HG03103 (cell line): Measurements from ENCODE around the gene FOXP1.
A peak's percentile ranks its signal among the peaks of the same experiment; 100 is the strongest.

ENCODE experiments used
- ATAC-seq: cut with Tn5 transposase; IDR thresholded peaks from one replicate; pipeline ENCODE4 v1.9.1; 2021; ENCODE audit warnings: low read depth; ENCODE audit not compliant: unreplicated experiment

Gene FOXP1

GRCh38 chr3:71512000-71512399, 71.5 kb downstream of the FOXP1 start:
- ATAC-seq = peak; percentile 74

DNA sequence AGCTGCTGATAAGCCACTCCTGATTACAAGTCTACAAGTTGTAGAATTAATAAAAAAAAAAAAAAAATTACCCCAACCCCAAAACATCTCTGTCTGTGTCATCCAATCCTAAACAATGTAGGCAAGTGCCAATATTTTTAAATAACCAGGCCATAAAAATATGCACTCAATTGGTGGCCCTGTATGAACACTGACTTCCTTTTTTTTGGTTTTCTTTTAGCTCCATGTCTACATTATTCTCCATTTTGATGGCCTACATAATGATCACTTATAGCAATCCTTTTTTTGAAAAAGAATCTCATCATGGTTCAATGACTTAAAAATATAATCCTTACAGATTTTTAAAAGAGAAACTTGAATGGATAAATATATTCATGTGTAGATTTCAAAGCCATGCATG, 72.1 kb downstream of the FOXP1 start:
- no peak for ATAC-seq

- ATAC-seq = no peak
Measured at GRCh38 chr3:71511037-71511436, 72.5 kb downstream of the FOXP1 start.

DNA sequence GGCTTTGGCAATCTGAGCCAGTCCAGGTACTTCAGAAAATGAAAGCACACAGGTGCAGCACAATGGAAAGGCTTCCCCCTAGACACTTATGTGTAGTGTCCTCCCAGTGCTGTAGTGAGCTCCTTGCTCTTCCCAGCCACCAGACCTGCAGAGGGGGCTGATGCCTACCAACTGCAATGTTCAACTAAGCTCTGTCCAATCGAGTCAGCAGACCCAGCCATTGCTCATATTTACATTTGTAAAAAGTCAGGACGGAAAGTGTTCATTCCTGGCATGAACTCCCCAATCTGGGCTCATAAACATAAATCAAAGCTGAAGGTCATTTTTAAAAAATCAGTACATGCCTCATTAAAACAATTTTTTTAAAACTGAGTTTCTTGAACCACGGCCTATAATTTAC, 73.0 kb downstream of the FOXP1 start:
- no peak for ATAC-seq

DNA sequence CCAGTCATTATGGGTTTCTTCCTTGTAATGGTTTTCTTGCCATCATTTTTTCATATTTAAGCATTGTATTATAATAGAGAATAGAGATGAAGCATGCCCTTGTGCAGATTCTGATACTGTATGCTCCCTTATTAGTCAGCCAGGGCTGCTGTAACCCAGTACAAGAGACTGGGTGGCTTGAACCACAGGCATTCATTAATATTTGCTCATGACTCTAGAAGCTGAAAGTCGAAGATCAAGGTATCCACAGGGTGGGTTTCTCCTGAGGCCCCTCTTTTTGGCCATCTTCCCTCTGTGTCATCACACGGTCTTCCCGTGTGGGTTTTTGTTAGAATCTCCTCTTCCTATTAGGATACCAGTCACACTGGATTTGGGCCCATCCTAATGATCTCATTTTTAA, 74.5 kb downstream of the FOXP1 start:
- no peak for ATAC-seq

- ATAC-seq = no peak
Measured at GRCh38 chr3:71505767-71506350, 77.7 kb downstream of the FOXP1 start.

- ATAC-seq = no peak
Measured at GRCh38 chr3:71504250-71505036, 79.1 kb downstream of the FOXP1 start.

DNA sequence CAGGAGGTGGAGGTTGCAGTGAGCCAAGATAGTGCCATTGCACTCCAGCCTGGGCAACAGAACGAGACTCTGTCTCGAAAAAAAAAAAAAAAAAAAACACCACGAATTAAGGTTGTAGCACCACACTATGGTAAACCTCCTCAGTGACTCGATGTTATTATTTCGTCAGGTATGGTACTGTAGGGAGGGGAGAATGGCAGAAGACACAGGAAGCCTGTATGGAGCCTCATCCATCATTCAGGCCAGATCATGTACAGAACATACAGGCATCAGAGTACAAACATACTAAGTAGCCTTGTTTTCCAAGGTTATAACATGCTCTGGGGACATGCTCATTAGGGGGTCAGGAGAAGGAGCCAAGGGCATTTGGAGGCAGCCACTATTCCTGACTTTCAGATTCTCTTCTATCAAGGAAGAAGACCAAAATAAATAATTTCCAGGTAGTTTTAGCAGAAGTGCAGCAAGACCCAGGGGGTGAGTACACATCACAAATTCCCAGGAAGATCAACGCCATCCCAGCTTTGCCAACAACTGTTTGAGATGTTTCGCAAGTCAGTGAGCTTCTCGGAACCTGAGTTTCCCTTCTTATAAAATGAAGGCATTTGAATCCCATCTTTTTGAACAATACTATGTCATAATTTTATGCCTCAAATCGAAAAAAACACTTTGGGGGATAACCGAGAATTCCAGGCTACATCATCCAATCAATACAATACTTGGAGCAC, 79.8 kb downstream of the FOXP1 start:
- no peak for ATAC-seq

GRCh38 chr3:71502066-71502625, 81.4 kb downstream of the FOXP1 start:
- no peak for ATAC-seq

- ATAC-seq = no peak
Measured at GRCh38 chr3:71500696-71501095, 82.8 kb downstream of the FOXP1 start.

- no peak for ATAC-seq
Measured at GRCh38 chr3:71499227-71499876, 84.2 kb downstream of the FOXP1 start.

DNA sequence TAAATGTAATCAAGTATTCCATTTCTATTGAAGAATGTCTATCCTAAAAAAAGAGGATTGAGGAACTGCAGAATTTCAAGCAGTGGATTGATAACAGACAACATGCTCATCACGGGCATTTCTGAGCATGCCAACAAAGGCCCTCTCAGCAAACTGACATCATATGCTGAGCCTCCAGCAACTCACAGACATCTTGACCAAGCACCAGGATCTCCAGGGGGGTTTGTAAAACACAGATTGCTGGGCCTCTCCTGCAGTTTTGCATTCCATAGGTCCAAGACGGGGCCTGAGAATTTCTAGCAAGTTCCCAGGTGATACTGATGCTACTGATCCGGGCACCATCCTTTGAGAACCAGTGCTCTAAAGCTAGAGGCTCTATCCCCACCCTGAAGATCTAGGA, 85.0 kb downstream of the FOXP1 start:
- ATAC-seq = no peak

- ATAC-seq = no peak
Measured at GRCh38 chr3:71497971-71498444, 85.5 kb downstream of the FOXP1 start.

DNA sequence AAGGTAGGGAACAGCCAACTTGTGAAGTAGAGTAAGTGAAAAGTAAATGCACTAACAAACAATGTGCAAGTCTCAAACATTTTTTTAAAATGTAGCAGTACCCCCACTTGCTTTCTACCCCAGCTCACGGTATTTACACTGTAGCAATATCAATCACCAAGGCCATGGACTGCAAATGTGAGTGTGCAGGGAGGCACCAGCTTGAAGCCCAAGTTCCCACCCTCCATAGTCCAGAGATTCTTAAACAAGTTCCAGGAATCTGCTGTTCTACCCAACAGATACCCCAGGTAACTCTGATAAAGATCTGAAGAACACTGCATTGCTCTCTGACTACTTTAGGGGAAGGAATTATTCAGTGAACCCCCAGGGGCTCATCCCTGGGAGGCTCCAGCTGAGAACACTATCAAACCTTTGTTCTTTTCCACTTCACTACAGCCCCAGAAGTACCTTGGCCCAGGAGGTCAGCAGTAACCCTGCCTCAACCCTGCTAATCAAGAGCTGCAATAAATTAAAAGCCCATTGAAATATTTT, 86.1 kb downstream of the FOXP1 start:
- ATAC-seq = no peak

DNA sequence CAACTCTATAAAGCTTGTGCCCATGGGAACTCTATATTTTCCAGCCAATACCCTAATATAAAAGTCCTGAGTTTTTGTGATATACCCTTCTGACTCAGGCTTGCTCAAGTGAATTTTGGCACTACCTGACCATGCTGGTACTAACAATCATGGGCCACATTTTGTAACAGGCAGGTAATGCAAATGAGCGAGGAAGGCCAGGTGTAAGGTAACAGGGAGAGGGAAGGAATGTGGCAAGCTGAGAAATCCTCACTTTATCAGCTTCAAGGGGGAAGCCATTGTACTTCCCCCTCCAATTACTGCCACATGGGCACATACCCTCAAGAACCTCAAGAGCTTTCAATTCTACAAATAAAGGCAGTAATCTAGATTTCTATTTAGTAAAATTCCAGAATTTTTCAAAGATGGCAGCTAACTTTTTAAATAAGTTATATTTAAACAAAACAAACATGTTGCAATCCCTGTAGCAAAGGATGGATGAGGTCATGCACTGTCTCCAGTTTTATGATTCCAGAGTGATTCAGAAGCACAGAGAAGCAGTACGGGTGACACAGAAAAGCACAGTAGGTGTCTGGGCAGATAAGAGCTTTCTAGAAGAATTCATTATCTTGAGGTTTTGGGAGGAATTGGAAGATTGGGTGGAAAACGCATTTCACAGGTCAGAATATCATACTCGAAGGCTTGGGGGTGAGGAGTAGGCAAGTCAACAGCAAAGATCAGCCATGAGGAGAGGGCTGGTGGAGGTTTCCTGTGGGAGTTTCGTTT, 87.6 kb downstream of the FOXP1 start:
- no peak for ATAC-seq

- no peak for ATAC-seq
Measured at GRCh38 chr3:71494212-71494611, 89.3 kb downstream of the FOXP1 start.

GRCh38 chr3:71492974-71493771, 90.4 kb downstream of the FOXP1 start:
- ATAC-seq = no peak

DNA sequence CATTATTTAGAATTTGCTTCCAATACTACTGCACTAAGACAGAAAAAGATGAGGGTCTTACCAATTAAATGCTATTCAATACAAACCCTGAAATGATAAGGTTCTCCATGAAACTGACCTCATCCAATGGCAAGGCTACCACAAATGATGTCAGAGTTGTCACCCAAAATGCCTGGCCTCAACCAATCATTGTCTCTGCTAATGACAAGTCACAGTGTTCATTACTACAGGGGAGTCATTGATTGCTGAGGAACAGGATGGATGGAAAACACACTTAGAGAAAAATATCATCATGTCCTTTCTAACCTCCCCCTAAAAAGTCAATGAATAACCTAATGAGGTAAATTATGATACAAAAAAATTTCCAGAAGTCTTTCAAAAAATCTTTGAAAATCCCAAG, 91.0 kb downstream of the FOXP1 start:
- ATAC-seq = no peak

DNA sequence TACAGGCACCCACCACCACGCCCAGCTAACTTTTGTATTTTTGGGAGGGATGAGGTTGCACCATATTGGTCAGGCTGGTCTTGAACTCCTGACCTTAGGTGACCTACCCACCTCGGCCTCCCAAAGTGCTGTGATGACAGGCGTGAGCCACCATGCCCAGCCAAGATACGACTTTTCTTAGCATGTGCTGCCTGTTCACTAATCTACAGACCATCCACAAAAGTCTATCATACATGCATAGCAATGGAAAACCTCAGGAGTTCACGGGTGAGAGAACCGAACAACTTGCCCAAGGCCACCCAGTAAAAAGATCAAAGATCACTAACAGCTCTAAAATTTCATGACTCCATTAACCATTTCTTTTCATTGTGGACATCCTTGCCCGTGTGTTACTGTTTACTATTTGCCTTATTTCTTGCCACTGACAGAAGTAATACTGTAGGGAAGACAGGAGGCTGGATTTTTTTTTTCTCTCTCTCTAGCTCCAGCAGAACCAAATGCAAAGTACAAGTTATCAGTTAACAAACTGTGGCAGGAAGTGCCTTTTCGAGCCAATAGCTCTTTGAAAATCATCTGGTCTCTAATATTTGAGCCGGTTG, 92.3 kb downstream of the FOXP1 start:
- ATAC-seq = no peak
